NCI-H748 (cell line): ENCODE measurements around the gene TLR3.

Source experiments
- DNase-seq: peaks from one replicate; lab custom pipeline; 2025; ENCODE audit not compliant: unreplicated experiment; lab: John Stamatoyannopoulos, UW

Gene TLR3

GRCh38 chr4:186104114-186104889 is 35.3 kb downstream of the TLR3 start, which contains the start of gene FAM149A:
Gene FAM149A, plus strand, starts transcription at chr4:186104704.
- DNase-seq, result peak; percentile 70

GRCh38 chr4:186104890-186105646 is 36.1 kb downstream of the TLR3 start:
- peak; percentile 38 for DNase-seq

GRCh38 chr4:186105647-186106321 is 36.8 kb downstream of the TLR3 start:
- peak; percentile 51 for DNase-seq

- DNase-seq, result no peak
These were observed 39.0 kb downstream of the TLR3 start for GRCh38 chr4:186107947-186108346.

- DNase-seq, result no peak
These were observed 39.4 kb downstream of the TLR3 start for GRCh38 chr4:186108391-186108790.

GRCh38 chr4:186109245-186109644 is 40.3 kb downstream of the TLR3 start:
- no peak for DNase-seq

- no peak for DNase-seq
These were observed 47.7 kb downstream of the TLR3 start for GRCh38 chr4:186116697-186117096.

- DNase-seq, result no peak
These were observed 49.6 kb downstream of the TLR3 start for GRCh38 chr4:186118582-186118981.

- no peak for DNase-seq
These were observed 52.1 kb downstream of the TLR3 start for GRCh38 chr4:186121057-186121456.

GRCh38 chr4:186128842-186129241 is 59.9 kb downstream of the TLR3 start:
- DNase-seq, result no peak

- DNase-seq, result no peak
These were observed 63.0 kb downstream of the TLR3 start for GRCh38 chr4:186131935-186132334.

GRCh38 chr4:186132577-186133242 is 63.8 kb downstream of the TLR3 start:
- no peak for DNase-seq

- DNase-seq, result no peak
These were observed 65.3 kb downstream of the TLR3 start for GRCh38 chr4:186134257-186134656.

GRCh38 chr4:186134861-186135260 is 65.9 kb downstream of the TLR3 start:
- DNase-seq, result no peak

GRCh38 chr4:186137196-186137794 is 68.3 kb downstream of the TLR3 start:
- peak; percentile 19 for DNase-seq
